ENCODE measurements around the gene ANO6.

DNA sequence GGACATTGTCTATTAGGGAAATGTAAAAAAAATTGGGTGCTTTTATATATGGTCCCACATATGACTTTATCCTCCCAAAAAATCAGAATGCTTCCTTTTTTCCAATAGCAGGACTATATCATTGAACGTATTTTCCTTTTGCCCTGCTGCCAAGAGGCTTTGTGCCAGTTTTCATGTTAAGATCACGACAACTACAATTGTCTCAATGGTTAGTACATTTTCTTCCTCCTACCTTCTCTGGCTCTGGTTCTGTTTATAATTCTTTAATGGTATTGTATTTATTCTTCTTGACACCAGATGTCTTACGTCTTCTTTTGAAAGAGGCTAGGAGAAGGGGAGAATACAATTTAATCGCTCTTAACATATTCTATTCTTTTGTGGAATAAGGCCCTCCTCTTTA lies 106.9 kb downstream of the ANO6 start:
- TF ChIP-seq POLR2A (IDR thresholded peaks at IDR 0.05; ENCODE audit: low read depth, low read length): no peak
- TF ChIP-seq, protein P1, sequence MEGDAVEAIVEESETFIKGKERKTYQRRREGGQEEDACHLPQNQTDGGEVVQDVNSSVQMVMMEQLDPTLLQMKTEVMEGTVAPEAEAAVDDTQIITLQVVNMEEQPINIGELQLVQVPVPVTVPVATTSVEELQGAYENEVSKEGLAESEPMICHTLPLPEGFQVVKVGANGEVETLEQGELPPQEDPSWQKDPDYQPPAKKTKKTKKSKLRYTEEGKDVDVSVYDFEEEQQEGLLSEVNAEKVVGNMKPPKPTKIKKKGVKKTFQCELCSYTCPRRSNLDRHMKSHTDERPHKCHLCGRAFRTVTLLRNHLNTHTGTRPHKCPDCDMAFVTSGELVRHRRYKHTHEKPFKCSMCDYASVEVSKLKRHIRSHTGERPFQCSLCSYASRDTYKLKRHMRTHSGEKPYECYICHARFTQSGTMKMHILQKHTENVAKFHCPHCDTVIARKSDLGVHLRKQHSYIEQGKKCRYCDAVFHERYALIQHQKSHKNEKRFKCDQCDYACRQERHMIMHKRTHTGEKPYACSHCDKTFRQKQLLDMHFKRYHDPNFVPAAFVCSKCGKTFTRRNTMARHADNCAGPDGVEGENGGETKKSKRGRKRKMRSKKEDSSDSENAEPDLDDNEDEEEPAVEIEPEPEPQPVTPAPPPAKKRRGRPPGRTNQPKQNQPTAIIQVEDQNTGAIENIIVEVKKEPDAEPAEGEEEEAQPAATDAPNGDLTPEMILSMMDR (conservative IDR thresholded peaks at IDR 0.05; ENCODE audit: low read depth, low read length): no peak
- no peak for TF ChIP-seq RCOR1 (IDR thresholded peaks at IDR 0.05; ENCODE audit: insufficient replicate concordance, low read length)
- no peak for TF ChIP-seq ELK1 (IDR thresholded peaks at IDR 0.05; ENCODE audit: borderline replicate concordance, low read depth, low read length)
- TF ChIP-seq, protein P2, sequence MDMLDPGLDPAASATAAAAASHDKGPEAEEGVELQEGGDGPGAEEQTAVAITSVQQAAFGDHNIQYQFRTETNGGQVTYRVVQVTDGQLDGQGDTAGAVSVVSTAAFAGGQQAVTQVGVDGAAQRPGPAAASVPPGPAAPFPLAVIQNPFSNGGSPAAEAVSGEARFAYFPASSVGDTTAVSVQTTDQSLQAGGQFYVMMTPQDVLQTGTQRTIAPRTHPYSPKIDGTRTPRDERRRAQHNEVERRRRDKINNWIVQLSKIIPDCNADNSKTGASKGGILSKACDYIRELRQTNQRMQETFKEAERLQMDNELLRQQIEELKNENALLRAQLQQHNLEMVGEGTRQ (IDR thresholded peaks at IDR 0.05; ENCODE audit: low read depth, low read length): no peak
- no peak for TF ChIP-seq SMC3 (IDR thresholded peaks at IDR 0.05; ENCODE audit: low read depth, low read length)

Measured in IMR-90 (cell line).